ENCODE results near the gene ZDHHC1.
A peak's percentile ranks its signal among the peaks of the same experiment; 100 is the strongest.

The ZDHHC1 gene

DNA sequence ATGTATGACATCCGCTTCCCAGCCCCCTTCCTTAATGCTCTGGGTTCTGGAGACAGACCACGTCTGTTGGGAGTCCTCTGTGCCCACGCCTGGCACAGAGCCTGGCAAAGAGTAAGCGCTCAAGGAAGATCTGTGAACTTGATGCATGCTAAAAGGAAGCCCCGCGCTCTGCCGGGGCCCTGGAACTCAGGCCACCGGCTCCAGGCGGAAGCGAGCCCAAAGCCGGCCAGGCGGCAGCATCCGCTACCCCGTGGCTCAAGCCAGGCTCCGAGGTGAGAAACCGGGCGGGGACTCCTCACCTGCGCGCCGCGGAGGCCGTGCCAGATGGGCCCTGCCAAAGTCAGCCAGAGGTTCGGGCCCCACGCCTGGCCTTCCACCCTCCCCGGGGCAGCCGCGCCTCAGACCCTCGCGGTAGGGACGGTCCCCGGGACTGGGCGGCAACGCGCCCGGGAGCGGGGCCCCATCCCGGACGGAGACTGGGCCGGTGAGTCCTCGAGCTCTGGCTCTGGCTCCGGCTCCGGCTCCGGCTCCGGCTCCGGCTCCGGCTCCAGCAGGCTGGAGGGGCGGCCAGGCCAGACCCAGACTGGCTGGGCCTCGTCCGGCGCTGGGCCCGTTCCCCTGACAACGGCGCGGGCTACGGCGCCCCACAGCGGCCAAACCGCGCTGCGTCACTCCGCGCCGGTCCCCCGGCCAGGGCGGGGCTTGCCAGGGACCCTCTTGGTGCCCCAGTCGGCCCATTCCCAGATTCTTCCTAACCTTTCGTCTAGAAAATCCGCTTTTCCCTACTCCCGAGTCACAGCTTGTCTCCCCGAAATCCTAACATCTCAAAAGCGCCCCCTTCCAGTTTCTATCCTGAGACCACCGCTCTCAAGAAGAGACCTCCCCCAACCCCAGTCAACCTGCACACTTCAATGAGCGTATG is at the start of gene ZDHHC1:
ZDHHC1 (minus strand) TSS at position 606 of the 922 bp plus-strand sequence. CDS start 8,702 bp downstream, outside the sequence.
- Histone ChIP-seq H4K20me1 (no peaks in the 10 kb centered on the region; a peak in 2 of 22 replicates), H3K27me3 (peaks cover 25 to 38% (median 34%) of the 10 kb centered on the region in 11 experiments), H3K9ac (no peak within 1 kb of the TSS), H3K27ac (no peak within 1 kb of the TSS), H3K9me3 (replicated peaks in 1 of 11) (no peaks in the 10 kb centered on the region), H3K4me1 (peaks cover 0 to 24% (median 5%) of the 10 kb centered on the region in 10 experiments; a peak in 8 of 20 replicates), H3K4me2 (no peak within 1 kb of the TSS), H3K36me3 (no peaks in the 10 kb centered on the region), H3K4me3 (no peak within 1 kb of the TSS)
- TF ChIP-seq Cebpa-rat (IDR thresholded peaks at IDR 0.05): no peak

GRCh38 chr16:67464565-67464964 is 48.3 kb upstream of the ZDHHC1 start:
- H4K20me1 ChIP-seq: peaks cover 99 to 100% (median 100%) of the 10 kb centered on the region in 11 experiments
- no peaks in the 10 kb centered on the region for H3K27me3 ChIP-seq
- H3K9ac ChIP-seq: peak overlapping the region in 7 of 11 experiments; percentile 8 to 67 (median 33); a peak in 6 of 22 replicates
- peak overlapping the region in 4 of 11 experiments; percentile 9 to 95 (median 88); a peak in 4 of 22 replicates for H3K4me2 ChIP-seq
- peaks cover 55 to 100% (median 88%) of the 10 kb centered on the region in 10 experiments for H3K4me1 ChIP-seq
- H3K36me3 ChIP-seq: peaks cover 5 to 96% (median 64%) of the 10 kb centered on the region in 11 experiments; a peak in 20 of 22 replicates
- H3K4me3 ChIP-seq: no peak overlapping the region
- TF ChIP-seq Cebpa-rat (IDR thresholded peaks at IDR 0.05): no peak
- no peaks in the 10 kb centered on the region for H3K9me3 ChIP-seq (replicated peaks in 1 of 11)
- H3K27ac ChIP-seq: no peak overlapping the region

GRCh38 chr16:67463691-67464090 is 47.4 kb upstream of the ZDHHC1 start:
- peak overlapping the region in 2 of 11 experiments; percentile 85 to 95; a peak in 3 of 22 replicates for H3K4me2 ChIP-seq
- no peak for TF ChIP-seq Cebpa-rat (IDR thresholded peaks at IDR 0.05)
- peak overlapping the region in 3 of 11 experiments; percentile 19 to 67 (median 48); a peak in 6 of 22 replicates for H3K9ac ChIP-seq
- peaks cover 55 to 100% (median 88%) of the 10 kb centered on the region in 10 experiments for H3K4me1 ChIP-seq
- peaks cover 99 to 100% (median 100%) of the 10 kb centered on the region in 11 experiments for H4K20me1 ChIP-seq
- H3K4me3 ChIP-seq: no peak overlapping the region
- H3K27me3 ChIP-seq: no peaks in the 10 kb centered on the region
- no peaks in the 10 kb centered on the region for H3K9me3 ChIP-seq (replicated peaks in 1 of 11)
- peaks cover 5 to 96% (median 68%) of the 10 kb centered on the region in 11 experiments; a peak in 20 of 22 replicates for H3K36me3 ChIP-seq
- no peak overlapping the region for H3K27ac ChIP-seq

- Histone ChIP-seq H4K20me1 (peaks cover 99 to 100% (median 100%) of the 10 kb centered on the region in 11 experiments), H3K4me3 (no peak overlapping the region), H3K36me3 (peaks cover 5 to 97% (median 75%) of the 10 kb centered on the region in 11 experiments; a peak in 20 of 22 replicates), H3K27me3 (no peaks in the 10 kb centered on the region), H3K27ac (no peak overlapping the region), H3K9me3 (replicated peaks in 1 of 11) (no peaks in the 10 kb centered on the region), H3K9ac (peak overlapping the region in 5 of 11 experiments; percentile 20 to 62 (median 36); a peak in 7 of 22 replicates), H3K4me2 (peak overlapping the region in 3 of 11 experiments; percentile 47 to 81 (median 79); a peak in 5 of 22 replicates), H3K4me1 (peaks cover 49 to 100% (median 86%) of the 10 kb centered on the region in 10 experiments)
- TF ChIP-seq Cebpa-rat (IDR thresholded peaks at IDR 0.05): no peak
Observed at GRCh38 chr16:67463059-67463458, 46.8 kb upstream of the ZDHHC1 start.

DNA sequence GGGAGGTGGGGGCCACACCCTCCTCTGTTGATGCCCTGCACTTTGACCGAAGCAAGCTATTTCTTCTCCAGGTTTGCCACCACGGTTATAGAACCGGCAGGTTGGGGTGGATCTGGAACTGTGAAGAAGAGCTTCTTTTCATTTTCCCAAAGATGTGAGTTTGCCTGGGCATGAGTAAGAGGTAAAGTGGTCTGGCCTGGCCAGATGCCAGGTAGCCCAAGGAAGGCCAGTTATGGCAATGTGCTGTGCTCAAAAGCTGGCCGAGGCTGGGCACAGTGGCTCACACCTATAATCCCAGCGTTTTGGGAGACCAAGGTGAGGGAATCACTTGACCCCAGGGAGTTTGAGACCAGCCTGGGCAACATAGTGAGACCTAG is 46.0 kb upstream of the ZDHHC1 start:
- Histone ChIP-seq H3K36me3 (peaks cover 5 to 98% (median 79%) of the 10 kb centered on the region in 11 experiments; a peak in 20 of 22 replicates), H3K27ac (no peak overlapping the region), H3K9ac (peak overlapping the region in 4 of 11 experiments; percentile 20 to 62 (median 47); a peak in 5 of 22 replicates), H3K4me1 (peaks cover 45 to 100% (median 86%) of the 10 kb centered on the region in 10 experiments), H3K27me3 (no peaks in the 10 kb centered on the region), H3K4me2 (peak overlapping the region in 4 of 11 experiments; percentile 28 to 81 (median 63); a peak in 7 of 22 replicates), H4K20me1 (peaks cover 99 to 100% (median 100%) of the 10 kb centered on the region in 11 experiments), H3K9me3 (replicated peaks in 1 of 11) (no peaks in the 10 kb centered on the region), H3K4me3 (no peak overlapping the region)
- no peak for TF ChIP-seq Cebpa-rat (IDR thresholded peaks at IDR 0.05)

DNA sequence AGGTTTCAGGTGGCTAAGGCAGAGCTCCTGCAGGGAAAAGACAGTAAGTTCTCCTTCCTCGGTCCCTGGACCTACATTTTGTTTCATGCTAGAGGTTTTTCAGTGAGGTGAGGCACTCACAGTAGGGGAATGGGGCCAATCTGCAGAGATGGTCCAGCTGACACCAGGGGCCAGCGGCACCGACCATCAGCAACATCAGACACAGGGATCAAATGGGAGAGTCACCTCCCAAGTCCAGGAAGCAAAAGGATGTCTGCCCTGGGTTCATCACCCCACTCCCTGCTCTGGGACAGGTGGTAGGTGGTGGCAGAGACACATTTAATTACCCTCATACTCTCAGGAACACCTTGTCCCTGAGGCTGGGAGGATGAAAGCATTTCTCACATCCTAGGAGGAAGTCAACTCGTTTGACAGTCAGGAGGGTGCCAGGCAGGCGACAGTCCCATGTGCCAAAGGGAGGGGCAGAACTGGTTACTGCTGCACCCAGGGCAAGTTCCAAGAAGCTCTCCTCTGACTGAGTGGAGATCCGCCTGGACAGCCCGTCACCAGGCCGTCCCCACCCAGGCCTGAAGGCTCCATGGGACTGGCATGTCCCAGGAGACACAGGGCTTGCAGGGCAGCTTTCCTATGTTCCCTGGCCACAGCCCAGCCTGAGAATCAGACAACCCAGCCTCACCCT is 45.5 kb upstream of the ZDHHC1 start:
- peak overlapping the region in 4 of 11 experiments; percentile 47 to 81 (median 71); a peak in 8 of 22 replicates for H3K4me2 ChIP-seq
- H3K9ac ChIP-seq: peak overlapping the region in 4 of 11 experiments; percentile 20 to 62 (median 47); a peak in 3 of 22 replicates
- peaks cover 39 to 100% (median 86%) of the 10 kb centered on the region in 10 experiments for H3K4me1 ChIP-seq
- no peak overlapping the region for H3K27ac ChIP-seq
- H4K20me1 ChIP-seq: peaks cover 99 to 100% (median 100%) of the 10 kb centered on the region in 11 experiments
- H3K4me3 ChIP-seq: no peak overlapping the region
- H3K9me3 ChIP-seq (replicated peaks in 1 of 11): no peaks in the 10 kb centered on the region
- H3K36me3 ChIP-seq: peaks cover 5 to 99% (median 84%) of the 10 kb centered on the region in 11 experiments; a peak in 20 of 22 replicates
- H3K27me3 ChIP-seq: no peaks in the 10 kb centered on the region
- TF ChIP-seq Cebpa-rat (IDR thresholded peaks at IDR 0.05): no peak

DNA sequence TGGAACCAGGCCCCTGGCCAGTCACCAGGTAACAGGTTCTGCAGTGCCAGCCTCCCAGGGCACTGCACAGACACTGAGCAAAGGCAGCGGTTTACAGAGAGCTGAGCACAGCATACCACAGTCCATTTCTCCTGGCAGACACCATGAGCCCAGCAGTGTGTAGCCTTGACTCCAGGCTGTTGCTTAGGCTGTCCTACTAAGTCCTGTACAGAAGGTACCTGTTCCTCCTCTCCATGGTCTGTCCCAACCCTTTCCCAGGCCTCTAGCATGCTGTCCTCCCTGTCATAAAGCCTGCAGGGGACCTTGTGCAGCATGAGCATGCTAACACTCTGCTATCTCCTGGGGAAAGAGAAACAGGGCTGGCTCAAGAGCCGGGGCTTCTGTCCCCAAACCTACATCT is 44.7 kb upstream of the ZDHHC1 start:
- H4K20me1 ChIP-seq: peaks cover 99 to 100% (median 100%) of the 10 kb centered on the region in 11 experiments
- H3K27ac ChIP-seq: no peak overlapping the region
- peaks cover 5 to 99% (median 92%) of the 10 kb centered on the region in 11 experiments; a peak in 20 of 22 replicates for H3K36me3 ChIP-seq
- no peak overlapping the region for H3K4me3 ChIP-seq
- no peak for TF ChIP-seq Cebpa-rat (IDR thresholded peaks at IDR 0.05)
- H3K9ac ChIP-seq: peak overlapping the region in 4 of 11 experiments; percentile 9 to 61 (median 38); a peak in 3 of 22 replicates
- no peaks in the 10 kb centered on the region for H3K9me3 ChIP-seq (replicated peaks in 1 of 11)
- H3K27me3 ChIP-seq: no peaks in the 10 kb centered on the region
- H3K4me1 ChIP-seq: peaks cover 39 to 100% (median 85%) of the 10 kb centered on the region in 10 experiments
- peak overlapping the region in 5 of 11 experiments; percentile 47 to 81 (median 63); a peak in 10 of 22 replicates for H3K4me2 ChIP-seq

GRCh38 chr16:67460168-67460567 is 43.9 kb upstream of the ZDHHC1 start:
- Histone ChIP-seq H3K4me3 (no peak overlapping the region), H3K9me3 (replicated peaks in 1 of 11) (no peaks in the 10 kb centered on the region), H3K9ac (peak overlapping the region in 6 of 11 experiments; percentile 0 to 61 (median 37); a peak in 5 of 22 replicates), H3K27me3 (no peaks in the 10 kb centered on the region), H3K36me3 (peaks cover 5 to 100% (median 93%) of the 10 kb centered on the region in 11 experiments; a peak in 20 of 22 replicates), H4K20me1 (peaks cover 100% of the 10 kb centered on the region in 11 experiments), H3K4me1 (peaks cover 37 to 99% (median 81%) of the 10 kb centered on the region in 10 experiments), H3K27ac (peak overlapping the region in 2 of 11 experiments; percentile 21 to 52; a peak in 2 of 22 replicates), H3K4me2 (peak overlapping the region in 10 of 11 experiments; percentile 32 to 81 (median 50); a peak in 16 of 22 replicates)
- no peak for TF ChIP-seq Cebpa-rat (IDR thresholded peaks at IDR 0.05)

All from BLaER1 treated with 17β-estradiol and CSF1 and Interleukin-3, amounts not matched to agents 10 nM and 100 nM (cell line).